Measurements from ENCODE around the gene TENM3.

TENM3 gene

GRCh38 chr4:182369211-182369610 is 126.0 kb downstream of the TENM3 start:
- no peak for TF ChIP-seq EZH2phosphoT487 (conservative IDR thresholded peaks at IDR 0.05; ENCODE audit: low read length)
- TF ChIP-seq CTCF (IDR thresholded peaks at IDR 0.05; ENCODE audit: insufficient read depth, low read length, poor library complexity, severe bottlenecking), result no peak
- Histone ChIP-seq H3K4me2 (ENCODE audit: low read depth, low read length, poor library complexity, severe bottlenecking) (no peak overlapping the region), H3K9ac (ENCODE audit: low read length) (no peak overlapping the region), H4K20me1 (ENCODE audit: low read depth, low read length) (no peaks in the 10 kb centered on the region), H3F3A (ENCODE audit: insufficient read depth) (no peaks in the 10 kb centered on the region), H3K27ac (ENCODE audit: low read depth, low read length) (no peak overlapping the region), H3K79me2 (ENCODE audit: insufficient read depth, low read length) (no peaks in the 10 kb centered on the region), H3K27me3 (ENCODE audit: low read length) (no peaks in the 10 kb centered on the region), H3K9me3 (ENCODE audit: insufficient read depth, low read length) (no peaks in the 10 kb centered on the region), H3K4me3 (ENCODE audit: insufficient read depth, low read length, poor library complexity, severe bottlenecking) (no peak overlapping the region), H3K9me2 (replicated peaks; ENCODE audit: insufficient read depth, low read length) (no peaks in the 10 kb centered on the region), H3K36me3 (ENCODE audit: low read length) (no peaks in the 10 kb centered on the region), H2AFZ (ENCODE audit: low read depth, low read length, severe bottlenecking) (no peak overlapping the region)

GRCh38 chr4:182370491-182370890 is 127.3 kb downstream of the TENM3 start:
- Histone ChIP-seq H3K9me2 (replicated peaks; ENCODE audit: insufficient read depth, low read length) (no peaks in the 10 kb centered on the region), H4K20me1 (ENCODE audit: low read depth, low read length) (no peaks in the 10 kb centered on the region), H3K27ac (ENCODE audit: low read depth, low read length) (no peak overlapping the region), H3K4me2 (ENCODE audit: low read depth, low read length, poor library complexity, severe bottlenecking) (no peak overlapping the region), H3K4me3 (ENCODE audit: insufficient read depth, low read length, poor library complexity, severe bottlenecking) (no peak overlapping the region), H3K9ac (ENCODE audit: low read length) (no peak overlapping the region), H3K27me3 (ENCODE audit: low read length) (no peaks in the 10 kb centered on the region), H3K36me3 (ENCODE audit: low read length) (no peaks in the 10 kb centered on the region), H3K79me2 (ENCODE audit: insufficient read depth, low read length) (no peaks in the 10 kb centered on the region), H3F3A (ENCODE audit: insufficient read depth) (no peaks in the 10 kb centered on the region), H2AFZ (ENCODE audit: low read depth, low read length, severe bottlenecking) (no peak overlapping the region), H3K9me3 (ENCODE audit: insufficient read depth, low read length) (no peaks in the 10 kb centered on the region)
- TF ChIP-seq CTCF (IDR thresholded peaks at IDR 0.05; ENCODE audit: insufficient read depth, low read length, poor library complexity, severe bottlenecking) (no peak), EZH2phosphoT487 (conservative IDR thresholded peaks at IDR 0.05; ENCODE audit: low read length) (no peak)

DNA sequence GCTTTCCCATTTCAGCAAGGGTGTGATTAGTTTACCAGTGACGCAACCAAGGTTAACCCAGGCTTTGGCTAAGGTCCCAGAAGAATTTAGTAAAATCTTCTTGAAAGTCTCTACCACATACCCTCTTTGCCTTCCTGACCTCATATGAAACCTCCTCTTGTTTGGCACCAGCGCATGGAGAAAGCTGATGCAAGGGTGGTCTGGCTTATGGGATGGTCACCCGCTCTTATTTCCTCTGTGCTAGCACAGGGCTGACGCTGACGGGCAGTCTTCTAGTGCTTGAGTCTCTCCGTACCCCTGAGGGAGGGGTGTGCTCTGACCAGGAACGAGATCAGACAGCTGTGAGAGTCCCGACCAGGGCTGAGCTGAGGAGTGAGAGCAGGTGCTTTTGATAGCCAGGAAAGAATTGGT is 137.6 kb downstream of the TENM3 start:
- no peaks in the 10 kb centered on the region for H3K79me2 ChIP-seq (ENCODE audit: insufficient read depth, low read length)
- no peaks in the 10 kb centered on the region for H3K9me2 ChIP-seq (replicated peaks; ENCODE audit: insufficient read depth, low read length)
- TF ChIP-seq EZH2phosphoT487 (conservative IDR thresholded peaks at IDR 0.05; ENCODE audit: low read length), result no peak
- no peak for TF ChIP-seq CTCF (IDR thresholded peaks at IDR 0.05; ENCODE audit: insufficient read depth, low read length, poor library complexity, severe bottlenecking)
- no peaks in the 10 kb centered on the region for H3K36me3 ChIP-seq (ENCODE audit: low read length)
- H4K20me1 ChIP-seq (ENCODE audit: low read depth, low read length), result no peaks in the 10 kb centered on the region
- H3K4me2 ChIP-seq (ENCODE audit: low read depth, low read length, poor library complexity, severe bottlenecking), result no peak overlapping the region
- no peaks in the 10 kb centered on the region for H3K9me3 ChIP-seq (ENCODE audit: insufficient read depth, low read length)
- H3K4me3 ChIP-seq (ENCODE audit: insufficient read depth, low read length, poor library complexity, severe bottlenecking), result no peak overlapping the region
- H3F3A ChIP-seq (ENCODE audit: insufficient read depth), result no peaks in the 10 kb centered on the region
- H2AFZ ChIP-seq (ENCODE audit: low read depth, low read length, severe bottlenecking), result no peak overlapping the region
- H3K27ac ChIP-seq (ENCODE audit: low read depth, low read length), result no peak overlapping the region
- no peaks in the 10 kb centered on the region for H3K27me3 ChIP-seq (ENCODE audit: low read length)
- no peak overlapping the region for H3K9ac ChIP-seq (ENCODE audit: low read length)
